SH-SY5Y (cell line): ENCODE results near the gene ZFP36L1.

ENCODE experiments used
- GATA2 ChIP-seq: IDR thresholded peaks from 2 replicates; pipeline ENCODE4 v1.6.1; 2011; ENCODE audit warnings: mild to moderate bottlenecking, low read depth, low read length
- GATA3 ChIP-seq: IDR thresholded peaks from 2 replicates; pipeline ENCODE4 v1.6.1; 2011; ENCODE audit warnings: low read depth, mild to moderate bottlenecking, low read length, moderate library complexity

ZFP36L1 gene

GRCh38 chr14:68794130-68794850 lies 1.4 kb upstream of the ZFP36L1 start:
- TF ChIP-seq GATA2 (no peak), GATA3 (no peak)

DNA sequence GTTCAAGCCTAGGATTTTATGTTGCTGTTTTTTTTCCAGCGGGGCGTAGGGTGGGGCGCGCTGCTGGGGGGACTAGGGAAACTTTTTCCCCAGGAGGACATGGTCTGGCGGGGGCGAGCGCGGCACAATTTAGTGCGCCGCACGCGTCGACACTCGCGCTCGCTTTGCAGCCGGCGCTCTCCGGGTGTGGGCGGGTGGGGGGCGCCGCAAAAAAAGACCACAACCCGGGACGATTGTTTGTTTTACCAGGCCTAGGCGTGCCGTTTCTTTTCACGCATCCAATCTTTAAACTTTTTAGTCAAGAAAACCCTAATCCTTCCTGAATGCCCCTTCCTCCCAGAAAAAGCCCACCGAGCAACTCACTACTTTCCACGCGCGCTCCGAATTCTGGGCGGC lies 865 bp upstream of the ZFP36L1 start:
- TF ChIP-seq GATA2, result no peak
- TF ChIP-seq GATA3, result no peak

DNA sequence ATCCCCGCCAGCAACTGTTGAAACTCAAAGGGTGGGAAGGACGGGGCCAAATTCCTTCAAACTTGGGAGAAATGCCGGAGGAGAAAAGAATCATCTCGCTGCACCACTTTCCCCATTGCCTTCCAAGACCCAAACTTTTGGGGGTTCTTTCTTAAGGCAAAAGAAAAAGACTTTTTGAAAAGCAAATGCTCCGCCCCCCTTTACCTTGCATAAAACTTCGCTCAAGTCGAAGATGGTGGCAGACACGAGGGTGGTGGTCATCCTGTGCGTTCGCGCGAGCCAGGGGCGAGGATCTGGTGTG lies 239 bp downstream of the ZFP36L1 start:
- no peak for TF ChIP-seq GATA3
- TF ChIP-seq GATA2, result no peak

GRCh38 chr14:68791902-68792677 lies 777 bp downstream of the ZFP36L1 start:
- TF ChIP-seq GATA3 (no peak), GATA2 (no peak)

GRCh38 chr14:68791078-68791901 lies 1.6 kb downstream of the ZFP36L1 start:
- TF ChIP-seq GATA2, result no peak
- no peak for TF ChIP-seq GATA3

- TF ChIP-seq GATA3, result no peak
- no peak for TF ChIP-seq GATA2
Observed at GRCh38 chr14:68790644-68791077, 2.2 kb downstream of the ZFP36L1 start.

DNA sequence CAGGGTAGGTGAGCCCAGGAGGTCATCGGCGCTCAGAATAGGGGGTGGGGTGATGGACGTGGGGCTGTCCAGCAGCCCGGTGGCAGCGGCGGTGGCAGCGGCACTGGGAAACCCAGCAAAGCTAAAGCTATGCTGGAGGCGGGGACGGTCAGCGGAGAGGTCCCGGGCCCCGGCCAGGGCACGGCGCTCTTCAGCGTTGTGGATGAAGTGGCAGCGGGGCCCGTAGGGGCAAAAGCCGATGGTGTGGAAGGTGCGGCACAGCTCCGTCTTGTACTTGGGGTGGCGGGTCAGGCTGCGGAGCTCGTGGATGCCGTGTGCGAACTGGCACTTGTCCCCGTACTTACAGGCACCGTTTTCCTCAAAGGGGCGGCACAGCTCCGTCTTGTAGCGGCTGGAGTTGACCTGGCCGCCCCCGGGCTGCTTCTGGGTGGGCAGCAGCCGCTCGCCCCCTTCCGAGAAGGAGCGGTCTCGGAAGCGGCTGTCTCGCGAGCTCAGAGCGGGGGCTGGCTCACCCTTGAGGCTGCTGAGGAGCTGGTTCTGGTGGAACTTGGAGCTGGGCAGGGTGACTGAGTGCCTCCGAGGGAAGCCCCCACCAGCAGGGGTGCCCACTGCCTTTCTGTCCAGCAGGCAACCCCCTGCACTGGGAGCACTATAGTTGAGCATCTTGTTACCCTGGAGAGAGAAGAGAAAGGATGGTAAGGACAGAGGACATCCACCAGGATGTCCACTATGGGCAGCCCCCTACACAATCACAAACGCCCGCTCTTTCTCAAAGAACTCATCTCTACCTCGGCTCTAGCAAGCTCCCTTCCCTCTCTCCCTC lies 2.8 kb downstream of the ZFP36L1 start:
- TF ChIP-seq GATA2 (no peak), GATA3 (no peak)

DNA sequence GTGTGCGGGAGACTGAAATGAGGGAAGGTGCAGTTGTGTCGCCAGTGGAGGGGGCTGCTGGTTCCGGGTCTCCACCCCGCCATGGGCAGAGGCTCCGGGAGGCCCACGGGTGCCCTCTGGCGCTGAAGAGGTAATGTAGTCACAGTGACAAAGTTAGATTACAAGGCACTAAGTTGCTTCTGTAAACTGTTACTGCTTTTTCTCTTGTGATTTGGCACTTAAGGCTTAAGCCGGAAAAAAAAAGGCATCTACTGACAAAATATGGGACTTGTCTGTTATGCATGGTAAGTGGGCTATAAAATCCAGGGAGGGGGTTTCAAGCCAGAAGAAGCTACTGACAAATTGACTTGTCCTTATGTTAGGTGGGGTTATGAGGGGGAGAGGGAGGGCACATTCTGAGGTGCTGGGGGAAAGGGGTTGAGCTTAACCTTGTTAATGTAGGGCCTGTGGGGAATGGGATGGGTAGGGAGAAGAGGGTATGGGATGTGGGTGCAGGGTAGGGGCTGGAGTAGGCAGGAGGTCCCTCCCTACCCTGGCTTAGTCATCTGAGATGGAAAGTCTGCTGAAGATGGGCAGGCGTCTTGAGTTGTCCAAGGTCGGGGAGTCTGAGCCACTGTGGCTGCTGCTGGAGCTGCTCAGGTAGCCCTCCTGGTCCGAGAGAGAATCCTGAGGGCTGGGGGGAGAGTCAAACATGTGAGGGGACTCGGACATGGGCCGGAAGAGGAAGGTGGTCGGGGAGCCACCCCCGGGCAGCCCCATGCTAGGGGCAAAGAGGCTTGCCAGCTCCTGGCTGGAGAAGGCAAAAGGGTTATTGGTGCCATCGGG lies 3.7 kb downstream of the ZFP36L1 start:
- TF ChIP-seq GATA3, result no peak
- TF ChIP-seq GATA2, result no peak

DNA sequence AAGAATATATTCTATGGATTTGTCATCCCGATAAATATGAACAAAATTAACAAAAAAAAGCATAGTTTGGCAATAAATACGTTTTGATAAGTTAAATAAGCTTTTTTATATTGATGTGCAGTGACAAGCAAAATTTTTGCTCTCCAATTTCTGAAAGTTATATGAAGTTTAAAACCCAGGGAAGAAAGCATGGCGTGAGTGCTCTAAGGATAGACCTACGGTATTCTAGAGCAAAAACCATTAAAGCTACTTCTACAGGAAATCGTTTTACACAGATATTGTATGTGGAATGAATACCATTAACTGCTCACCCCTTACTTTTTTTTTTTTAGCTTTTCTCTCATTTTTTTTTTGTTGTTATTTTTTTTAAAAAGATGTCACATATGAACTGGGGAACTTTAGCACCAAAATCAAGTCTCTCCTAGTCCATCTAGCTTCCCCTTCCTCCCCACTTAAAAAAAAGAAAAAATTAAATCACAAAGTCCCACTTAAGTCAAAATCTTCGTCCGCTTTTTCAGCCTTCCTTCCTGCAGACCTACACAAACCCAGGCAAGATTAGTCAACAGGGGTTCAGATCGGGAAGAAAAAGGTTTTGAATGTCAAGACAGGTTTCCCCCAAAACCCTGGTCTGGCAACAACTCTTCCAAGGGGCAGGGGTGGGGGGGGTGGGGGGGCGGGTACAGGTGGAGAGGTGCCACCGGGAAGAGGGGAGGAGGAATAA lies 4.4 kb downstream of the ZFP36L1 start:
- TF ChIP-seq GATA3, result no peak
- no peak for TF ChIP-seq GATA2

DNA sequence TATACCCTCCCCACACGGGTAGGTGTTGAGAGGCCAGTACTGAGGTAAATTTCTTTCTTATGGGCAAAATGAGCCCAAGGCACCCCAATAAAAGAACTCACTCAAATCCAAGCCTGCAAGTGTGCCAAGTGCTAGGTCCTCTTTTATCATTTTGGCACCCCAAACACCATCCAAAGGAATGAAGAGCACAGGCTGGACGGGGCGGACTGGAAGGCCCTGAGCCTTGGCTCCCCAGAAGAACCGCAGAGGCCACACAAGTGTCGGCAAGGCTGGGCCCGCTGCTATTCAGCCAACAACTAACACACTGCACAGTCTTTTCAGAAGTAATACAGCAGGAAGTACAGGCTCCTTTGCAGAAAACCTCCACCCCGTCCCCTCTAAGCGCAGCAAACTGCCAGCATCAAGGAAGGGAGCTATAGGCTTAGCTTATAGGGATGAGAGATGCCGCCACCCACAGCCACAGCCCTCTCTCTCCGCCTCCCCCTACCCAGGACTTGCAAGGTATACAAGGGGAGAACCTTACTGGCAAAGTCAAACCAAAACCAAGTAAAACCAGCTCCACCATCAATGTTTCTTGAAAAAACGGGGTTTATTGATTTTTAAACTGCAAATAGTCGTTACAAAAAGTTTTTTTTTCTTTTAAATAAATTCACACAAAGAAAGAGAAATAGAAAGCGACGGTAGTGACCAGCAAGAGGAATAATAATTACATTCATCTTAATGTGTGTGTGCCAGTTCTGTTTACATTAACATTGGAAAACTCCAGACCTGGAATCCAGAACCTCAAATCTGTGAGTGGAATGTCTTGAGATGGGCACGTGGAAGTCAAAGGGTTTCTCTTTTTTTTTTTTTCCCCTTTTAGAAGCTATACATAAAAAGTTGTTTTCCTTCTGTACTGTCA lies 5.5 kb downstream of the ZFP36L1 start:
- TF ChIP-seq GATA2 (no peak), GATA3 (no peak)

GRCh38 chr14:68786491-68787091 lies 6.3 kb downstream of the ZFP36L1 start:
- TF ChIP-seq GATA3 (no peak), GATA2 (no peak)
